Activated T-cell treated with anti-CD3 and anti-CD28 coated beads for 1 hour (primary cell): ENCODE data around the gene CDH23.
A peak's percentile ranks its signal among the peaks of the same experiment; 100 is the strongest.

ENCODE experiments used
- DNase-seq: peaks from one replicate; pipeline ENCODE4 v3.0.0-alpha.2; 2020; ENCODE audit warnings: low read depth

The CDH23 gene

GRCh38 chr10:71605263-71605962 lies 208.7 kb downstream of the CDH23 start:
- DNase-seq = no peak

DNA sequence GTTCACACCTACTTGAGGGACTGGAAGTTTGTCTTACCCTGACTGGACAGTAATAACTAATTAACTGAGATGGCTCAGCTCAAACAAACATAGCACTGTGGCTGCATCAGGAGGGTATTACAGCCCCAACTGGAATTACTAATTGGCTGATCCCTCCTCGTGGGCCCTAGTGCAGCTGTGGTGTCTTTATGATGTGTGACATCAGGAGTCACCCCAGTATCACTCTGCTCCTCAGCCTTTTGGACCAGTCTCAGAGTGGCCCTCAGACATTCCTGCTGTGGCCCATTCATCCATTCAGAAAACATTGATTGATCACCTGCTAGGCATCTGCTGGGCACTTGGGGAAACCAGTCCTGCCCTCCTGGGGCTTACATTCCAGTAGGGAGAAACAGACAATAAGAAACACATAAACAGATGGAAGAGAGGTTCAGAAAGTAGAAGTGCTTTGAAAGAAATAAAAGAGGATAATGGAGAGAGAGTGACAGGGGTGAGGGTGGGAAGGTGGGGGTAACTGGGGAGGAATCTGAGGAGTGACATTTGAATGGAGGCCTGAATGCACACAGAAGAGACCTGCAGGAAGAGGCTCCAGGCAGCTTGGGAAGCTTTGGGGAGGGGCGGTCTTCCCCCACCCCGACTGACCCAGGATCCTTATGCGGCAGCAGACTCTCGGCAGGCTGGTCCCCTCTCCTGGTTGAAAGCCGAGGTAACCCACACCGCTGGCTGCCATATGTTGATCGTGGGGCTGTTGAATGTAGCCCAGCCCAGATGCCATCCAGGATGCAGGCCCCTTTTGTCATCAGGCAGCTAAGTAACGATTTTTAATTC lies 209.7 kb downstream of the CDH23 start:
- DNase-seq = no peak

DNA sequence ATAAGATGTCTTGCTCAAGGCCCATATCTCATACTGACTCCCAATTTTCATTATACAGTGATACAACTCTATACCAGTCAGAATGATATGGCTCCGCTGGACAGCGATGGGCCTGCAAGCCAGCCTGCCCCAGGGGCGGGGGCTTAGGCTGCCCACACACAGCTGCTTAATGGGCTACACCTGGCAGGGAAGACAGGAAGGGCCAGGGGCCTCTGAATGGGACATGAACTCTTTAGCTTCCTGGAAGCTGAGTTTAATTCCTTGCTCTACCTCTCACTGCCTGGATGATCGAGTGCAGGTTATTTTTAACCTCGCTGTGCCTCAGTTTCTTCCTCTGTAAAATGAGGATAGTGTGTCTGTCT lies 210.3 kb downstream of the CDH23 start:
- no peak for DNase-seq

- peak; percentile 56 for DNase-seq
Measured at GRCh38 chr10:71608819-71609768, 212.4 kb downstream of the CDH23 start.

DNA sequence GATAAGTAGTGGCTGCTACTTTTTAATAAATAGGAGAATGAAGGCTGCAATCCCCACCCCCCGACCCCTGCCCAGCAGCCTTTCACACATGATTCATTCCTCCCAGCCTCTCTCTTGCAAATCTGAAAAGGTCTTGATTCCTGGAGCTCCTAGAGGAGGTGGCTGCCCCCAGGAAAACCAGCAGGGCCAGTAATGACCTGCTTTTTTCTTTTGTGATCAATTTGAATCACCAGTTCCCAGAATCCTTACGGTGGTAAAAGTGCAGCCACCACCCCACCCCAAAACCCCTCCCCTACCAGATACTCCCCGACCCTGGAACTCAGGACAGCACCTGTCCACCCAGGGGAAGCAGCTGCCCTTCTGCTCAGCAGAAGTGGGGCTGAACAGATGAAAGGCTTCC lies 213.9 kb downstream of the CDH23 start:
- no peak for DNase-seq

DNA sequence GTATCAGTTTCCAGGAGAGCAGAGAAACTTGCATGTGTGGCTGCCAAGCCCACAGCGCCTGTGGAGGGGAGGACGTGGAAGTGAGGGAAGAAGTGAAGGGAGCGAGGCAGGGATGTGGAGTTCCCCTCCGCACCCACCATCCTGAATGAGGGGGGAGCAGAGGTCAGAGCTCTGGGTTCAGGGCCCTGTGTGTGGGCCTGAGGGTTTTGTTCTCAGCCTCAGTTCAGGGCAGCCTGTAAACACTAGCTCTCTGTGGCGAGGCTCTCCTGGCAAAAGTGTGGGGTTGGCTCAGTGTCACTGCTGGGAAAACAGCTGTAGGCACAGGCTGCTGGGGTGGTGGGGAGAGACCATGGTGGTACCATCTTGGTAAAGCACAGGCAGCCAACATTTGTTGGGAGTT lies 214.4 kb downstream of the CDH23 start:
- no peak for DNase-seq

DNA sequence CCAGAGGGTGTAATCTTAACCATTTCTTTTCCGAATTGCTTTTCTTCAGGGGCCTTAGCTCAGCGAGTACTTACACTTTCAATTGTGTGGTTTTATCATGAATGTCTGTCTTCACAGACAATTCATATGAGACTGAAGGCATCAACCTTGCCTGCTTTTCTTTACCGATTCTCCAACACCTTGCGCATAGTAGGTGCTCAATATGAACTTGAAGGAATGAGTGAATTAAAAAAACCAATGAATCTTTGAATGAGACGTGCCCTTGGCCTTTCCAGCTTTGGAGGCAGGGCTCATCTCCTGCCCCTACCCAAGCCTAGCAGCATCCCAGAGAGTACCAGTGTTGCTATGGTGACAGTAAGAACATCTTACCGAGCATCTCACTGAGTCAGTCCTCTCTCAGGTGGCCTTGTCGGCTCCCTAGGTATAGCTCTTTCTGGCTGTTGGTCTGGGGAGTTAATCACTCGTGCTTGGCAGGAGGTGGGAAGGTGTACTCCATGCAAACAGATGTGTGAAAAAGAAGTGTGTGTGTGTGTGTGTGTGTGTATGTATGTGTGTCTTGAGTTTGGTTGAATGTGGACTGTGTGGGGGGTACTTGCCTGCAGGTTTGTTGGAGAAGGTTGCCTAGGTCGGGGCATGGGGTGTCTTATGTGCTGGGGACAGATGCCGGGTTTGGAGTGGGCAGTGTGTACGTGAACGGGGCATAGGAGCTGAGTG lies 215.1 kb downstream of the CDH23 start:
- DNase-seq = no peak

- DNase-seq = no peak
Measured at GRCh38 chr10:71613261-71613777, 216.6 kb downstream of the CDH23 start.

- DNase-seq = no peak
Measured at GRCh38 chr10:71613877-71614276, 217.2 kb downstream of the CDH23 start.

GRCh38 chr10:71614946-71615345 lies 218.2 kb downstream of the CDH23 start:
- no peak for DNase-seq

GRCh38 chr10:71615538-71616329 lies 219.0 kb downstream of the CDH23 start:
- DNase-seq = no peak

GRCh38 chr10:71616817-71617654 lies 220.3 kb downstream of the CDH23 start:
- DNase-seq = no peak

- DNase-seq = no peak
Measured at GRCh38 chr10:71618176-71618575, 221.5 kb downstream of the CDH23 start.

DNA sequence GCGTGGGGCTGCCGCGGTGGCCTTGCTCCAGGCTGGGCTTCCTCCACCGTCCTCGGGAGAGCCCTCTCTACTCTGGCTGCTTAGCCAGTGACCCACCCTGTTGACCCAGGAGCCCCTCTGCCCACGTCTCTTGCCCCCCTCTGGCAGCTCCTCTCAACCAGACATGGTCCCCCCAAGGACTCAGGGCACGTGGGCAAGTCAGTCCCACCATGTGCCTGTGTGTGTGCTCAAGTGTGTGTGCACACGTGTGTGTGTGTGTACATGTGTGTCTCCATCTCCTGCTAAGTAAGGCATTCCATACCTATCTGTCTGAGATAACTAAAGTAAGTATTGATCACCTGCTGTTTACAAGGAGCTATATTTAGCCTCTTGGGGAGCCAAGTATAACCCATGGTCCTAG lies 221.9 kb downstream of the CDH23 start:
- DNase-seq = no peak

DNA sequence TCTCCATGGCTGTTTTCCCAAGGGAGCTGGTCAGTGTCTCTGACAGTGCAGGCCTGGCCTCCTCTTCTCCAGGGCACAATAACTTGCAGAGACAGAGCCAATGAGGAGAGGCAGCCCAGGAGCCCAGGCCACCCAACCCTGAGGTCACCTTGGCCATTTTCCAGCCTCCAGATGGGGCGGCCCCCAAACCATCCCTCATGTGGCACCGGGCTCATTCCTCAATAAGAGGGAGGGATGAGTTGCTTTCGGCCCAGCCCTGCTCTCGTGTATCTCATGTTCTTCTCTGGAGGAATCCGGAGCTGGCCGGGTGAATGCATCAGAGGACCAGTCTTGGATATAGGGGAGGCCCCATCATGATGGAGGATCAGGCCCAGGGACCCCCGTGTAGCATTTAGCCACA lies 223.9 kb downstream of the CDH23 start:
- no peak for DNase-seq

- no peak for DNase-seq
Measured at GRCh38 chr10:71621231-71622153, 224.8 kb downstream of the CDH23 start.

DNA sequence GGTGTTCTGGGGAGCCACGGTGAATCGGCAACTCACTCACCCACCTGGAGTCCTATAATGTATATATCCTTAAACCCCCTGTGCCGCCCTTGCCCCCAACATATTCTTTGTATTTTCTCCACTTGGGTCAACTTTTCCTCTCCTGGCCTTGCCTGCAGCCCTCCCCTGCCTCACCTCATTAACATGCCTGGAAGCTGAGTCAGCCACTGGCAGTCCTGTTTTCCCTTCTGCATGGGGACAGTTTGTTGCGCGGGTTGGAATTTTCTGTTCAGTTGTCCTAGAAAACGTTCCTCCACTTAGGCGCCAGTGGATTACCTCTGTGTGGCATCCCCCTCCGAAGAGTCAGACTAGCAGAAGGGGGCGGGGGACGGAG lies 225.4 kb downstream of the CDH23 start:
- DNase-seq = no peak

DNA sequence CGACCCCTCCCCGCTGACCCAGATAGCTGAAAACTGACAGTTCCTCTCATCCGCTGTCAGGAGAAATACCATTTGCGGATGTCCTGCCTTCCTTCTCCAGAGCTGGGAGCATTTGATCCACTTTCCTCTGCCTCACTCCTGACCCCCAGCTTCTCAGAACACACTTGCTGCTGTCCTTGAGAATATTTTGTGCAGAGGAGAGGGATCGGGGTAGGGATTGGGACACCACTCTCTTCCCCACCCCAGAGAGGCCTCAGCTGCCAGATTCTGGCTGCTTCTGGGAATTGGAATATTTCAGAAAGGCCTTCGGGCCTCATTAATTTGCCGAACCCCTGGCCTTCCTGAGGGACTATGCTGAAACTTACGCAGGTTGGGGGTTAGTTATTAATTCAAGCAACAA lies 225.9 kb downstream of the CDH23 start:
- DNase-seq = no peak
